ENCODE measurements around the gene BCO1. TPM values are rescaled to one million over a fixed set of nuclear protein-coding genes. Genes with fewer than 3 reads are reported as not detected.

Gene BCO1
- total RNA-seq, 1 donor, result under 0.01 TPM

DNA sequence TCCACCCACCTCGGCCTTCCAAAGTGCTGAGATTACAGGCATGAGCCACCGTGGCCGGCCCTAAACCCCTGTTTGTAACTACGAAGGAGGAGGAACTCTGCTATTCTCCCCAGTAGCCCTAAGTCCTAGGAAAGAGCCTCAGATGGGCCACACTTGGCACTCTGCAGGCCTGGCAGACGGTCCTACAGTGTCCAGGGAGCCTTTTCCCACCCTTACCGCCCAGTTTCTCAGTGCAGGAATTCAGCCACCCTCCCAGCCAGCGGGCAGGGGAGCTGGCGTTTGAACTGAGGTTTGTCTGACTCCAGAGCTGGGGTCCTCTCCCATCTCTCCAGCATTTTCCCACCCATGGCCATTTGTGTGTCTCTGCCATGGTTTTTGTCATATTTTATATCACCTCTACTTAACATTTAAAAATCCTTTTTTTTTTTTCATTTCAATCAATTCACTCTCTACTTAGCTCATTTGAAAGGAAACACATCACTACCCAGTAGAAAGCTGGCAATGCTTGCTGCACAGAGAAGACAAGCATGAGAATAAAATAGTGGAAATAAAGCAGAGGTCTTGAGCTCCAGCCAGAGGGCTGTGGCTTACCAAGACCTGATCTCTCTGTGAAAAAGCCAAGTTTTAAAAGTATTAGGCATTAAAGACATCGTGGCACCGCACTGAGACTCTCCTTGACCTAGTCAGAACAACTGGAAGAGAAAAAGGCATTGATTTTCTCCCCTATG is 34.9 kb downstream of the BCO1 start:
- no peak for DNase-seq (ENCODE audit: low read depth in 2 of 3, low spot score in 2 of 3)

DNA sequence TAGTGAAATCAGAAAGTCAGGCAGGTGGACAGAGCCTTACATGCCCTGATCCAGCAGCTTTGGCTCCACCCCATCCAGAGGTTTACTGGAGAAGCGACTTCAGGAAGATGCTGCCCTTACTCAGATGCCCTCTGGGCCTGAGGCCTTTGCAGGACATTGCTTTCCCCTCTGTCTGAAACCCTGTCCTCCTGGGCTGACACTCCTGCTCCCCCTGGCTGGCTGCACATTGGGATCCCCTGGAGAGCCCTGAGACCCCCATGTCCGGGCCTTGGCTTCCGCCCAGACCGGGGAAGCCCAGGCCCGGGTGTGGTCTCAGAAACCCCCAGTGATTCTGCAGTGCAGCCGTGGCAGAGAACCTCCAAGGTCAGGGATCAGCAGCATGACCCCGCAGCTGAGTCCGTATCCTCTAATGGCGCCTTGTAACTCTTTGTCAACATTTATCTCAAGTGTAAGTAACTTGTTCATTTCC is 36.6 kb downstream of the BCO1 start:
- DNase-seq (ENCODE audit: low read depth in 2 of 3, low spot score in 2 of 3), result no peak

DNA sequence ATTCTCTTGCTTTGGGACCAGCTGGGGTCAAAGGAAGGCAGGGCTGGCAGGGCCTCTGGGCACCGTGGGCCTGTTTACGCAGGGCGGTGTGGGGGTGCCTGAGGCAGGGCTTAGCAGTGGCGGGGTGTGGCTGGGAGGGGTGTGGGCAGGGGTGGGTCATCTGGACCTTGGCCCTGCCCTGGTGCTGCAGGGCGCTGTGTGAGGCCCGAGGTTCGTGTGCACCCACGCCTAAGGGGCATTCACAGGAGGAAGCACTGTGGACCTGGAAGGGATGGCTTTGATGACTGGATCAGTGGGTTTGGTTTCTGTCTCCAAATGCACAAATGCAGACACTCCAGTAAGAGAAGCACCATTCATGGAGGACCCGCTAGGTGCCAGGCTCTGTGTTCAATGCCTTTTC is 37.3 kb downstream of the BCO1 start:
- DNase-seq (ENCODE audit: low read depth in 2 of 3, low spot score in 2 of 3), result no peak

DNA sequence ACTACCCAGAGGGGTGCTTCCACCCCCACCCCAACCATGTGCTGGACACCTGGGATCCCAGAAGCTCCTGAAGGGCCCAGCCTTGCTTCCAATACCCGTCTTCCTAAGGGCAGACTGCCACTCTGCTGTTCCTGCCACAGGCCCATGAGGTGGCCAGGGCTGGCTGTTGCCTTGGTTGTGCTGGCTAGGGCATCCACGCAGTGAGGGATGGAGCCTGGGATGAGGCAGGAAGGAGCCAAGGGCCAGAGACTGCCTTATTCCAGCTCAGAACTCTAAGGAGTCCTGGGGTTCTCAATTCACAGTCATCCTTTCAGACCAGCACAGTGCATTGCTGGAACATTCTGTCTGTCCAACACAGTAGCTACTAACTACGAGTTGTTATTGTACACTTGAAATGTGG is 37.8 kb downstream of the BCO1 start:
- DNase-seq (ENCODE audit: low read depth in 2 of 3, low spot score in 2 of 3), result no peak

DNA sequence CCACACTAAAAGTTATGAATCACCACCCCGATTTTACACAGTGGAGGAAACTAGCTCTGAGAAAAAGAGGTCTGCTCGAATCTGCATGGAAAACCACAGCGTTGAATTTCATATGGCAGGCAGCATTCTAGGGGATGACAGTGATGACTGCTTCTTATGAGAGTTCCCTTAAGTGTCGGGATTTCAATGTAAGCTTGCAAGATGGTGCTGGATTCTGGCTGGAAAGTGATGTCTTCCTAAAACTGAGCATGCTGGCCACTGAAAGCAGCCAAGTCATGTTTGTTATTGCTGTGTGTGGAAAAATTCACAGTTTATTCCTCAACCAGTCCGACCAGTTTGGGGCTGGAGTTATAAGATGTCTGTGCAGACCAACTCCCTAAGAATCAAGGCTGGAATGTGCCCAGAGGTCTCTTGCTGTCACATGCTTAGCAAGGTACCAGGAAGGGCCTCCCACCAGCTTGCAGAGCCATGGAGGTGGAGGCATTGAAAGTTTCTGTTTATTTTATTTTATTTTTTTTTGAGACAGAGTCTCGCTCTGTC is 39.1 kb downstream of the BCO1 start:
- DNase-seq (ENCODE audit: low read depth in 2 of 3, low spot score in 2 of 3), result no peak

DNA sequence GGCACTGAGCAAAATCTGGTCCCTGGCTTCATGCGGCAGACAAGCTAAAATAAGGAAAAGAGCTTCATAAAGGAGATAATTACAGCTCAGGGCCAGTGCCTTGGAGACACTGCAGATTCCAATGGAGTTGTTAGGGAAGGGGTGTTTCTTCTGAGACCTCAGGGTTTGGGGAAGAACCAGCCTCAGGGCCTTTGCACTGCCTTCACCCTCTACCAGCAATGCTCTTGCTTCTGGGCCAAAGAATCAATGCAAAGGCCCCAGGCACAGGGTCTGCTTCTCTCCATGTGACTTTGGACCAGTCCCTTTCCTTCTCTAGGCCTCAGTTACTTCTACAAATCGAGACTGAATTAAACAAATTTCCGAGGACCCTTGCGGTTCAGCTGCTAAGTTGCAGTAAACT is 40.0 kb downstream of the BCO1 start:
- DNase-seq (ENCODE audit: low read depth in 2 of 3, low spot score in 2 of 3), result no peak

DNA sequence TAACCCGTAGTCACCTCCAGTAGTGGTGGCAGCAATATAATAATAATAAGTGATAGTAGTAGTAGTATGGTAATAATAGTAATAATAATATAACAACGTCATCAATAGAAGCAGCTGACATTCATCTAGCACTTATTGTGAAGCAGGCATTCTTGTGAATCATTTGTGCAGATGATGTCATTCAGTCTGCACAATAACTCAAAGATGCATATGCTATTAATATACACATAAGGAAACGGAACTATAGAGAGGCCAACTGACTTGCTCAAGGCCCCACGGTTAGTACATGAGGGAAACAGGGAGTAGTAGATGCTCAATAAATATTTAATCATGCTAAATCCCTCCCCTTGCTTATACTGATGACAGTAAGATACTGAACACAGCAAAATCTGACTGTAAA is 40.9 kb downstream of the BCO1 start:
- DNase-seq (ENCODE audit: low read depth in 2 of 3, low spot score in 2 of 3), result no peak

DNA sequence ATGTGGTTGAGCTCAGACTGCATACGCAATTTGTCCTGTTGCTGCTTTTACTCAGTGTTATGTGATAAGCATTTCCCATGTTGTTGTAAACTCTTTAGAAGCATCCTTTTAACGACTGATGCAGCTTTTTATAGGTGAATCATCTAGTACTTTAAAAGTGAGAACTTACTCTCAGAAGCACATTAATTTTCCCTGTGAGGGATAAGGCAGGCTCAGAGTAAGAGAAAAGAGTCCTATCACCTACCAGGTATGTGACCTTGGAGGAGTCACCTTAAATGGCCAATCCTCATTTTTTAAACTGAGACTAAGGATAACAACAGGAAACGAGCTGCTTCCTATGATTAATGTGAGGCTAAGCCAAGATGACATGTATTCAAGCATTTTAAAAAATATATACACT is 41.9 kb downstream of the BCO1 start:
- peak in 1 of 3 donors; percentile 14 for DNase-seq (ENCODE audit: low read depth in 2 of 3, low spot score in 2 of 3)

DNA sequence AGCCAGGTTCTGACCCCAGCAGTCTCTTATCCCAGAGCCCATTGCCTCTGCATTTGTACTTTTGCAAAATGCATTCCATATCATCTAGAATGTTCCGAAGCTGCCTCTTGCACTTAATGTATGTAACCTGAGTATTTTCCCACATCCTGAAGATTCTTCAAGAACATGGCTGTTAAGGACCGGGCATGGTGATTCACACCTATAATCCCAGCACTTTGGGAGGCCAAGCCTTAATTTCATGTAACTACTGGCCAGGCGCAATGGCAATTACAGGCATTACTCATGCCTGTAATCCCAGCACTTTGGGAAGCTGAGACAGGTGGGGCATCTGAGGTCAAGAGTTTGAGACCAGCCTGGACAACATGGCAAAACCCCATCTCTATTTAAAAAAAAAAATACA is 44.6 kb downstream of the BCO1 start:
- no peak for DNase-seq (ENCODE audit: low read depth in 2 of 3, low spot score in 2 of 3)

DNA sequence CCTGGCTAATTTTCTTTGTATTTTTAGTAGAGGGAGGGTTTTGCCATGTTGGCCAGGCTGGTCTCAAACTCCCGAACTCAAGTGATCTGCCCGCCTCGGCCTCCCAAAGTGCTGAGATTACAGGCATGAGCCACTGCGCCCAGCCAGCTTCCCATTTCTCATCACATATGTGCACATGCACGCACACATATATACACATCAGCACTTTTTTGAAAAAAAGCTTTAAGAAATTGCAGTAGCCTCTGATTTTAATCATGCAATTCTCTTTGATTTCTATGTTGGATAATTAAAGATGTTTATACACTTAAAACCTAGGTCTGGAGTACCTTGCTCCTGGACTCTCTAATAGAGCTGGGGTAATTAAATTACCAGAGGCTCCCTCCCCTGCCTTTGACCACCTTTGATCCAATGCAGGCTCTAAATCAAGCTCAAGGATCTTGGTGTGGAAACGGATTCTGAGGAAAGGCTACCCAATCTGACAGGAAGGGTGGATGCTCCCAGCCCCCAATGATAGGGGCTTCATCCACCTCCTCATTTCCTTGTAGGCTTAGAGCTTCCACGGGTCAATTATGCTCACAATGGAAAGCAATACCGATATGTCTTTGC is 46.6 kb downstream of the BCO1 start:
- no peak for DNase-seq (ENCODE audit: low read depth in 2 of 3, low spot score in 2 of 3)

DNA sequence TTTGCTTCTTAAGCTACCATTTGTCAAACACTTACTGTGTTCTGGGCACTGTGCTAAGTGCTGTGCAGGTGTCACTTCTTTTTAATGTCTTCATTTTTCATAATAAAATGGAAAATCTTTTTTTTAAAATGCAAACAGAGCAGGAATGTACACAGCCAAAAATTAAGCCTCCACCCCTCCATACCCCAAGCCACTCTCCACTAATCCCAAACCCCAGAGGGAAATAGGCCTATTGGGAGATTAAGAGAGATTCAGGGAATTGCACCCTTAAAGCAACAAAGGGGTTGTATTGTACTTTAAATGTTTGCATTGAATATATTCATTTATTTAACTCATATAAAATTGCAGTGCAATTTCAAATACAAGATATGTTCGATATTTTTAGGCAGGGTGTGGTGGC is 47.7 kb downstream of the BCO1 start:
- DNase-seq (ENCODE audit: low read depth in 2 of 3, low spot score in 2 of 3), result no peak

DNA sequence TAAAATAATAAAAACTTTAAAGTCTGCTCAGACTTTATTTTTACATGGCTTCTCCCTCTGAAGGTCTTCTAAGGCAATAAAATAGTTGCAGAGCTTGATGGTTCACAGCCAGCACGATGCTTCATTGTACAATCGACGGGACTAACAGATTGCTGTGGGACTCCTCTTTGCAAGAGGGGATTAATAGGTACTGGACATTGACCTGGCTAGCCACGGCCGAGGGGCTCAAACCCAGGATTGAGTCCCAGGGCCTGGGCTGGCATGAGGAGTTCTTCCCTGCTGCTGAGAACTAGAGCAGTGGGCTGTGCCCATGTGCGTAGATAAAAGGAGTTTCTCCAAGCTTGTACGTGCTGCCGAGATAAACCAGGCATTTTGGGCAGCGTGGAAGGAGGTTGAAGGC is 52.6 kb downstream of the BCO1 start:
- DNase-seq (ENCODE audit: low read depth in 2 of 3, low spot score in 2 of 3), result no peak

DNA sequence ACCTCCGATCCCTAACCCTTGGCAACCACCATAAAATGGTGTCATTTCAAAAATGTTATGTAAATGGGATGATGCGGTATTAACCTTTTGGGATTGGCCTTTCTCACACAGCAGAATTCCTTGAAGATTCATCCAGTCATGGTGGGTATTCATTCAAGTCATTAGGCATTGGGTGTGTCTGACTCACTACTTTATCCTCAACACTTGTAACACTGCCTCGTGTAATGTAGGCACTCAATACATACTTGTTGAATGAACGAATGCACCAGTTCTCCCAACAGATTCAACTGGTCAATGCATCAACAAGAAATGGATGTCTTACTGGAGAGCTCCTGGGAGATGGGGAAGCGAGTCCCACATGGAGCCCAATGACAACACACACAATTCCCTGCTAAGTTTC is 54.4 kb downstream of the BCO1 start:
- no peak for DNase-seq (ENCODE audit: low read depth in 2 of 3, low spot score in 2 of 3)

DNA sequence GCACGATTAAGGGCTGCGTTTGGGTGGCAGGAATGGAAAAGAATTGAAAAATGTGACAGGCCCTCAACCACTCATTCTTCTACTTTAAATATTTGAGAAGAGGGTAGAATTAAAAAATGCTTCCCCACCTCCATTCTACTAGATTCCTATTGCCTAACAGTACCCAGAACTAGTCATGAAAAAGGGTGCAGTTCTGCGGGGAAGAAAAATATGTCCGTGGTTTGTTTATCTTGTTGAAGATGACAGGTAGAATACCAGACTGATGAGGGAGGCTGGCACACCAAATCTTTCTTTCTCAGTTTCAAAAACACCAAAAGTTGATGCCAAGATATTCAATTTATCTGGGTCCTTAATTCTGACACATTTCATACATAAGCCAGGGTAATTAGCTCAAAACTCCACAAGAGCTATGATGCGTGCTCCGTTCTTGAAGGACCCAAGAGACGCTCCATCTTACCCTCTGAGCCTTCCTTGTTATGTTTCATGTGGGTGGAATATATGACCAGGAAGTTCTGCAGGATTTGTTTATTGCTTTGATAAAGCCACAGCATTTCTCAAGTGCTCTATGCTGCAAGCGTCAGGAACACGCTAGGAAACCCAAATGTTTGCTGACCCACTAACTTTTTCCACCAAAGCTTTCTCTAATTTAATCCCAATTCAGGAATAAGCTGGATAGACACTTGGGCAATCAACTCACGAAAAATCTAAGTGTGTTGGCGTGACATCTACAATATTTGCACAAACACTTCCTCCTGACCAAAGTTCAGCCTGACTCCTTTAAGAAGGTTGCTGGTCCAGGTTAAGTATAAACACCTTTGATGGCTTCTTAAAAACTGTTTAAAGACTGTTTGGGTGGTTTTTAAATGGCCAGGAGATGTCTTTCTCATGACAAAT is 55.7 kb downstream of the BCO1 start:
- no peak for DNase-seq (ENCODE audit: low read depth in 2 of 3, low spot score in 2 of 3)

DNA sequence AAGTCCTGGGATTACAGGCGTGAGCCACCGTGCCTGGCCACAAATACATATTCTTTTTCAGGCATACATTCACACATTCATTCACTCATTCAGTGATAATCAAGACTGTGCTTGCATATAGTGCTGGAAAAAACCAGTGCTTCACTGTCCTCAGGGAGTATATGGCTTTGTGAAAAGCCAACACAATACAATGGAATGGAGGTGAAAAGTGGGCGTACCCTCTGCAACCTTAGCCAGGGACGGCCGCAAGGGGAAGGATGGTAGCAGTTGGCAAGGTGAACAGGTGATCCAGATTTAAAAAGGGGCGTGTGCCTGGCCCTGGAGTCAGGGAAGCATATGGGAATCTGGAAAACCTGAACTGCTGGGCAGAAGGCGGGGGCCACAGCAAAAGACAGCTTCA is 58.1 kb downstream of the BCO1 start:
- no peak for DNase-seq (ENCODE audit: low read depth in 2 of 3, low spot score in 2 of 3)

DNA sequence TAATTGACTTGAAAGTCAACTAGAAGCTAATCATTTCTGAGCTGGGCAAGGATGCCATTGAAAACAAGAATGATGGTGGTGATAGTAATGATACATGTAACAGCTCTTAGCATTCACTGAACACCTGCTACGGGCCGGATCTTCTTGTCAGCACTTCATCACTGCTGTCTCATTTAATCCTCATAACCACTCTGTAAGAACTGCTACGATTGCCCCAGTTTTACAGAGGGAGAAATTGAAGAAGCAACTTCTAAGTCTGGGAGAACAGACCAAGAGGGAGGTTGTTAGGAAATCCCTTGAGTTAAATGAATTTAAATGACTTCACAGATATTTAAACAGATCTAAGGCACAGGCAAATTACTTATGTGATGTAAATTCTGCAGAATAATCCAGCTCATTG is 69.3 kb downstream of the BCO1 start:
- no peak for DNase-seq (ENCODE audit: low read depth in 2 of 3, low spot score in 2 of 3)

DNA sequence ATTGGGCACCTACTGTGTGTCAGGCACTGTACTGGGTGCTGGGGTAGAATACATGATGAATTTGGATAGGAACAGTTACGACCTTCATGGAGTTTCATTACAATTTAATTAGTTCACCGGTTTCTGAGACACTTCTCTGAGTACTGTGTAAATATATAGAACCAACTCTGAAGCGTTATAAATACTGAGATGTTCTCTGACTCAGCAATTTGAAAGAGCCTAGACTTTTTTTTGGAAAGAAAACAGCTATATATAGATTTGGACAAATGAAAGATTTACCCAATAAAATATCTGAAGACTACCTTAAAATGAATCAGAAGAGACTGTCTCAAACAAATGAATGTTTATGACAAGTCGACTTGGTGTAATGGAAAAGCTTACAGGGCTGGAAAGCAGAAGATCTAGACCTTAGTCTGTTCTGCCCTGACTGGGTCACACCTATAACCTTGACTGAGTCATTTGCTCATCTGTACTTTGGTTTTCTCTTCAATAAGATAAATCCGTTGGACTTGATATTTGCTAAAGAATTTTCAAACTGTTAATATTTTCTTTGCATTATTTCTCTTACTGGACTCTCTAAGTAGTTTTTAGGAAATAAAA is 71.7 kb downstream of the BCO1 start:
- DNase-seq (ENCODE audit: low read depth in 2 of 3, low spot score in 2 of 3), result no peak

DNA sequence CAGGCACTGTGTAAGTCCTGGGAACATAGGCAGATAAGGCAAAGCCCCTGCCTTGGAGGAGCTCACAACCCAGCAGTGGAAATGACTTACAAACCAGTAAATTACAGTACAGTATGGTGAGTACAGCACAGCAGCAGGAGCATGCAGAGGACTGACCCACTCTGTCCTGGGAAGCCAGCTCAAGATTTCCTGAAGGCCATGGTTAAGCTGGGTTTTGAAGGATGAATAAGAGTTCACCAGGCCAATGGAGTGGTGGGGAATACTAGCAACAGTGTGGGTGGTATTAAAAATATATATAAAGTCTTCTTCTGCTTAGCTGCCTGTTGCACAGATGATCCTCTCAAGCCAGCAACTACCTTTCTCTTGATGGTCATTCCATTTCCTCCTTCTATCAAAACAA is 73.3 kb downstream of the BCO1 start:
- DNase-seq (ENCODE audit: low read depth in 2 of 3, low spot score in 2 of 3), result no peak

DNA sequence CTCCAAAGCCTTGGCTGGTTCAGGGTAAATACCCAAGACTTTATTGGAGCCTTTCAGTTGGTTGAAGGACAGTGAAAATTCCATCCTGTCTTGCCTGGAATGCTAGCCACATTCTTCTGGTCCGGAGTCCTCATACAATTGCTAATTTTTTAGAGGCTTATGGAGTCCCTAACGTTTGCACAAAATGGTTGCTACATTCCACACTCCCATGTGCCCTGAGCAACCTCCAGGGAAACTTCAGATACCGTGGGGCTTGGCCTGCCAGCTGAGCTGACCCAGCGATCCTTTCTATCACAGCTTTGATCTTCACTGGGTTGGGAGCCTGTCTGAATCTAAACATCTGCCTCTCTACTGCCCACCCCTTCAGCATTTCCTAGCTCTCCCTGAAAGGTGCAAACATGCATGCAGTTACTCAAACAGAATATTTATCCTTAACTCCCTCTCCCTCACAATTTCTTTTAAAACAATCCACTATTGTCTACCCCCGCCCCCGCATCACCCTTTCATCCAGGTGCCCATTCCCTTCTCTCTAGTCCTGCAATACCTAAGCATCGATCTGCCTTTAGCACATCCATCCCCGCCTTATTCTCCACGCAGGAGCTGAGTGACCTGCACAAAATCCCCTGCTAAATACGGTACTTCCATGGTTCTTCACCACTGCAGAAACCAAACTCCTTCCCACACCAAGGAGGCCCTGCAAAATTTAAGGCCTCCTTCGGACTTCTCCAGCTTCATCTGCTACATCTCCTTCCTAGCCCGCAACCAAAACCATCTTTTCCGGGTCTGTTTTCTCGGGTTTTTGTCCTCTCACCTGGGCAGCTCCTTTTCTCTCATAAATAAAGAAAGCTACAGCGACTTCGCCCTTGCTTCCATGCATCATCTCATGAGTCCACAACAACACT is 75.5 kb downstream of the BCO1 start:
- DNase-seq (ENCODE audit: low read depth in 2 of 3, low spot score in 2 of 3), result no peak
